ENCODE results near the gene RBM23.

The RBM23 gene

DNA sequence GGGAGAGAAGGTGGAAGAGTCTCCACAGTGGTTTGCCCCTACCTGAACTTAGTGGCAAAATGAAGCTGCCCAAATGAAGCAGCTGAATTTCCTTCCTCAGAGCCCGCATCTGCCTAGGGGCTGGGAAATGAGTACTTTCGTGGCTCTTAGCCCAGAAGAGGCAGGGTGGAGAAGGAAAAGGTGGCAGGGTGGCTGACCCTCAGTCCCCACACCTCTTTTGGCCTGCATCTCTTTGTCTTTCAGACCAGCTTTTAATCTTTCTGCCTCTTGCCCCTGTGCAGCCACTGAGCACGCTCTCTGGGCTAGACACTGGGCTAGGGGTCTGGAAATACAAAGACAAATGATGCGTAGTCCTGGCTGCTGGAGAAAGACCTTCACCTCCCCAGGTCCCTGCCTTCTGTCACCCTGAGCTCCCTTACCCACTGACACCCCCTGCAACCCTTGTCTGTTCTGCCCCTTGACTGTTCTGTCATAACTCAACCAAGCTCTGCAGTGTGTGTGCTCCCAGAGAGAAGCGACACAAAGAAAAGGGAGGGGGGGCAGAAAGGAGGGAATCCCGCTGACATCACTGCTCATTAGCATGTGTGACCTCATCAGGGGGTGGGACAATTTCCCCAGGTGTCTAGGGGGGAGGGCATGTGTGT, 36.3 kb downstream of the RBM23 start:
- no peak overlapping the region for H3K4me3 ChIP-seq (ENCODE audit: low read length)
- TF ChIP-seq, protein P1, sequence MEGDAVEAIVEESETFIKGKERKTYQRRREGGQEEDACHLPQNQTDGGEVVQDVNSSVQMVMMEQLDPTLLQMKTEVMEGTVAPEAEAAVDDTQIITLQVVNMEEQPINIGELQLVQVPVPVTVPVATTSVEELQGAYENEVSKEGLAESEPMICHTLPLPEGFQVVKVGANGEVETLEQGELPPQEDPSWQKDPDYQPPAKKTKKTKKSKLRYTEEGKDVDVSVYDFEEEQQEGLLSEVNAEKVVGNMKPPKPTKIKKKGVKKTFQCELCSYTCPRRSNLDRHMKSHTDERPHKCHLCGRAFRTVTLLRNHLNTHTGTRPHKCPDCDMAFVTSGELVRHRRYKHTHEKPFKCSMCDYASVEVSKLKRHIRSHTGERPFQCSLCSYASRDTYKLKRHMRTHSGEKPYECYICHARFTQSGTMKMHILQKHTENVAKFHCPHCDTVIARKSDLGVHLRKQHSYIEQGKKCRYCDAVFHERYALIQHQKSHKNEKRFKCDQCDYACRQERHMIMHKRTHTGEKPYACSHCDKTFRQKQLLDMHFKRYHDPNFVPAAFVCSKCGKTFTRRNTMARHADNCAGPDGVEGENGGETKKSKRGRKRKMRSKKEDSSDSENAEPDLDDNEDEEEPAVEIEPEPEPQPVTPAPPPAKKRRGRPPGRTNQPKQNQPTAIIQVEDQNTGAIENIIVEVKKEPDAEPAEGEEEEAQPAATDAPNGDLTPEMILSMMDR (IDR thresholded peaks at IDR 0.05; ENCODE audit: insufficient read depth, low read depth, low read length, missing control alignments): no peak
- DNase-seq (ENCODE audit: low read depth): peak; percentile 80

DNA sequence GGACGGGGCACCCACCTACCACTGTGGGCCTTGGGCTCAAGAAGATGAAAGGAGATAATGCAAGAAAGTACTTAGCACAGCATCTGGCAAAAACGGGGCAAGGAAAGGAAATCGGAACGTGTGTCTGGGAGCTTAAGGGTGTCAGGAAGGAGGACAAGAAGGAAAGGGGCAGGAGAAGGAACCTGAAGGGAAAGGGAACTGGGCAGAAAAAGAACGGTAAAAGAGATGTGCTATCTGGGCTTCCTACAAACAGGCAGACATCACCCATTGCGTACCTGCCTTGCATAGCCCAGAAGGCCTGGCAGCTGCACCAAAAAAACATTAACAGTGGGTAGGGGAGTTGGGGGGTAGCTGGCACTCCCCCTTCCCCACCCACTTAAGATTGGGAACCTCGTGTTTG, 36.9 kb downstream of the RBM23 start:
- no peak overlapping the region for H3K4me3 ChIP-seq (ENCODE audit: low read length)
- TF ChIP-seq, protein P1 (IDR thresholded peaks at IDR 0.05; ENCODE audit: insufficient read depth, low read depth, low read length, missing control alignments): no peak
- DNase-seq (ENCODE audit: low read depth): no peak

DNA sequence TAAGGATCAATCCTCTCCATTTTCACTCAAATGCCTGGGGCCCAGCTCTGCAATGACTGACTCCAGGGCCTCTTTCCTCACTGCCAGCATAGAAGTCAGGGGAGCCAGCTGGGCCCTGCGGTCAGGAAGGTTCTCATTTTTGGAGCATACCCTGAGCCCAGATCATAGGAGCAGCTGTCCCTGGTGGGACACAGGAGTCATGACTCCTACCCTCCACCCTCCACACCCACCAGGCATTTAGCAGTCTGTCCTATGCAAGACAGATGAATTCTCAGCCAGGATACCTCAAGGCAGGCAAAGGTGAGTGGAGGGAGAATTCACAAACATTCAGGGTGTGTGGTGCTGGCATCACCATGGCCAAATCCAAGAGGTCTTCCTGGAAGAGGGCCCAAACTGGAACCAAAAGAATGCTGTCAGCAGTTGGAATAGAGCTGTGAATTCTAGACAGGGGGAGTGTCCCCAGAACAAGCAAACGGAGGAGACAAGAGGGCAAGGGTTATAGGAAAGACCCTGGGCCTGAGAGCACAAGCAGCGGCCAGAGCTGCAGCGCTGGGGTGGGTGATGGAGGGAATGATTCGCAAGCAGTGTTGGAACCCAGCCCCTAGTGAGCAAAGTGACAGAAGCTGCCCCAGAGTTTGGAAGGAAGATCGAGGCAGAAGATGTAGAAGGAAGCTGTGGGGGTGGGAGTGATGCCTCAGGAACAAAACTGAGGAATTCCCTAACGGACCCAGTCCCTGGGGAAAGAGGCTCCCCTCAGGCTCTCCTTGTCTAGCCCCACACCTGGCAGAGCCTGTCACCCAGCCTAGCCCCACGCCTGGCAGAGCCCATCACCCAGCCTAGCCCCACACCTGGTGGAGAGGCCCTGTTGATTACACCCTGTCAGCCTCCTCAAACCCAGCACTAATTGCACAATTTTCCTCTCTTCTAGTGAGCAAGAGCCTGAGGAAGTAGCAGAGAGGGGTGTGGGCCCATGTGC, 40.4 kb downstream of the RBM23 start:
- H3K4me3 ChIP-seq (ENCODE audit: low read length): no peak overlapping the region
- TF ChIP-seq, protein P1 (IDR thresholded peaks at IDR 0.05; ENCODE audit: insufficient read depth, low read depth, low read length, missing control alignments): no peak

DNA sequence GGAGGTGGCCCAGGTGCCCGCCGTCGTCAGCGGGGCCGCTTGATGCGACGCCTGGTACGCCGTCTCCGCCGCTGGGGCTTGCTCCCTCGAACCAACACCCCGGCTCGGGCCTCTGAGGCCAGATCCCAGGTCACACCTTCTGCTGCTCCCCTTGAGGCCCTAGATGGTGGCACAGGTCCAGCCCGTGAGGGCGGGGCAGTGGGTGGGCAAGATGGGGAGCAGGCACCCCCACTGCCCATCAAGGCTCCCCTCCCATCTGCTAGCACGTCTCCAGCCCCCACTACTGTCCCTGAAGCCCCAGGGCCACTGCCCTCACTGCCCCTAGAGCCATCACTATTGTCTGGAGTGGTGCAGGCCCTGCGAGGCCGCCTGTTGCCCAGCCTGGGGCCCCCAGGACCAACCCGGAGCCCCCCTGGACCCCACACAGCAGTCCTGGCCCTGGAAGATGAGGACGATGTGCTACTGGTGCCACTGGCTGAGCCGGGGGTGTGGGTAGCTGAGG, 41.9 kb downstream of the RBM23 start:
- H3K4me3 ChIP-seq (ENCODE audit: low read length): no peak overlapping the region
- TF ChIP-seq, protein P1 (IDR thresholded peaks at IDR 0.05; ENCODE audit: insufficient read depth, low read depth, low read length, missing control alignments): no peak
- DNase-seq (ENCODE audit: low read depth): no peak

More for the DNA sequence above, 40.4 kb downstream of the RBM23 start:
- DNase-seq (ENCODE audit: low read depth): no peak

DNA sequence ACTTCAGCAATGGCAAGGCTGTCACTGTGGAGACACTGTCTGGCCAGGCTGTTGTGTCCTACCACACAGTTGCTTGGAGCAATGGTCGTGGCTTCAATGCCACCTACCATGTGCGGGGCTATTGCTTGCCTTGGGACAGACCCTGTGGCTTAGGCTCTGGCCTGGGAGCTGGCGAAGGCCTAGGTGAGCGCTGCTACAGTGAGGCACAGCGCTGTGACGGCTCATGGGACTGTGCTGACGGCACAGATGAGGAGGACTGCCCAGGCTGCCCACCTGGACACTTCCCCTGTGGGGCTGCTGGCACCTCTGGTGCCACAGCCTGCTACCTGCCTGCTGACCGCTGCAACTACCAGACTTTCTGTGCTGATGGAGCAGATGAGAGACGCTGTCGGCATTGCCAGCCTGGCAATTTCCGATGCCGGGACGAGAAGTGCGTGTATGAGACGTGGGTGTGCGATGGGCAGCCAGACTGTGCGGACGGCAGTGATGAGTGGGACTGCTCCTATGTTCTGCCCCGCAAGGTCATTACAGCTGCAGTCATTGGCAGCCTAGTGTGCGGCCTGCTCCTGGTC, 43.1 kb downstream of the RBM23 start:
- DNase-seq (ENCODE audit: low read depth): no peak
- H3K4me3 ChIP-seq (ENCODE audit: low read length): no peak overlapping the region
- TF ChIP-seq, protein P1 (IDR thresholded peaks at IDR 0.05; ENCODE audit: insufficient read depth, low read depth, low read length, missing control alignments): no peak

DNA sequence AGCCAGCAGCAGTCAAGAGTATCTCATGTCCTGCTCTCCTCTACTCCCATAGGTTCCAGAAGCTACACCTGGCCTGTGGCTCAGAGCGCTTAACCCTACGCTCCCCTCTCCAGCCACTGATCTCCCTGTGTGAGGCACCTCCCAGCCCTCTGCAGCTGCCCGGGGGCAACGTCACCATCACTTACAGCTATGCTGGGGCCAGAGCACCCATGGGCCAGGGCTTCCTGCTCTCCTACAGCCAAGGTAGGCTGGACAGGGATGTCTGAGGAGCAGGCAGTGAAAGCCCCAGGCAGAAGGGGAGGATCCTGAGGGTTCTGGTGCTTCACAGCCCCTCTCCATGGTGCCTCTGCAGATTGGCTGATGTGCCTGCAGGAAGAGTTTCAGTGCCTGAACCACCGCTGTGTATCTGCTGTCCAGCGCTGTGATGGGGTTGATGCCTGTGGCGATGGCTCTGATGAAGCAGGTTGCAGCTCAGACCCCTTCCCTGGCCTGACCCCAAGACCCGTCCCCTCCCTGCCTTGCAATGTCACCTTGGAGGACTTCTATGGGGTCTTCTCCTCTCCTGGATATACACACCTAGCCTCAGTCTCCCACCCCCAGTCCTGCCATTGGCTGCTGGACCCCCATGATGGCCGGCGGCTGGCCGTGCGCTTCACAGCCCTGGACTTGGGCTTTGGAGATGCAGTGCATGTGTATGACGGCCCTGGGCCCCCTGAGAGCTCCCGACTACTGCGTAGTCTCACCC, 43.8 kb downstream of the RBM23 start:
- TF ChIP-seq, protein P1 (IDR thresholded peaks at IDR 0.05; ENCODE audit: insufficient read depth, low read depth, low read length, missing control alignments): no peak
- no peak overlapping the region for H3K4me3 ChIP-seq (ENCODE audit: low read length)
- DNase-seq (ENCODE audit: low read depth): no peak
